Activated T-cell treated with anti-CD3 and anti-CD28 coated beads, Interleukin-2, amount 50 U/mL, for 72 hours (primary cell): ENCODE measurements around the gene HPN. TPM values are rescaled to one million over a fixed set of nuclear protein-coding genes. Genes with fewer than 3 reads are reported as not detected.
"Not testable (repeated sequence)": the region's sequence is repeated elsewhere in the genome, so short reads cannot be mapped to it uniquely, and the experiment has no call there.

Experiments
- ATAC-seq, 2 donors: fragments of 150-1000 bp; cut with Tn5 transposase; replicated peaks in 1 of 2; 2 replicates each; pipeline ENCODE4 v1.10.0; 2021; ENCODE audit warnings: moderate library complexity in 2 of 2, mild to moderate bottlenecking in 1 of 2
- DNase-seq, 2 donors: peaks; one replicate each; pipeline ENCODE4 v3.0.0; 2021 to 2022; ENCODE audit warnings: mixed read lengths in 1 of 2
- H3K27ac Mint-ChIP-seq: one replicate; pipeline ENCODE4 v1.8.0; 2022; ENCODE audit warnings: mild to moderate bottlenecking, moderate library complexity, mixed read lengths
- H3K27me3 Mint-ChIP-seq: one replicate; pipeline ENCODE4 v1.8.0; 2022; ENCODE audit warnings: low read depth, mixed read lengths
- H3K36me3 Mint-ChIP-seq, 2 donors: one replicate each; pipeline ENCODE4 v1.8.0; 2022; ENCODE audit warnings: mixed read lengths in 2 of 2, mild to moderate bottlenecking in 1 of 2; ENCODE audit not compliant: insufficient read depth in 2 of 2
- H3K4me1 Mint-ChIP-seq: one replicate; pipeline ENCODE4 v1.8.0; 2022; ENCODE audit warnings: low read depth, mixed read lengths
- H3K4me3 Mint-ChIP-seq, 2 donors: one replicate each; pipeline ENCODE4 v1.8.0; 2022; ENCODE audit warnings: mild to moderate bottlenecking in 2 of 2, mixed read lengths in 2 of 2, moderate library complexity in 2 of 2
- H3K9me3 Mint-ChIP-seq, 2 donors: one replicate each; pipeline ENCODE4 v1.8.0; 2022; ENCODE audit warnings: mixed read lengths in 2 of 2
- total RNA-seq, 2 donors: library from RNA; stranded (reverse); gene quantifications; one replicate each; pipeline ENCODE4 v1.2.3, GENCODE V29; 2022

The HPN gene
- total RNA-seq, 2 donors from 2014 or later, result 0.19 to 0.30 TPM

- peaks cover 1% of the 10 kb centered on the region for H3K27me3 Mint-ChIP-seq
- H3K27ac Mint-ChIP-seq, result no peak overlapping the region
- H3K4me3 Mint-ChIP-seq, result no peak overlapping the region
- H3K36me3 Mint-ChIP-seq, result peaks cover 6 to 16% of the 10 kb centered on the region in 2 donors
- no peak for ATAC-seq
- peaks cover 11% of the 10 kb centered on the region for H3K4me1 Mint-ChIP-seq
- no peak for DNase-seq
- H3K9me3 Mint-ChIP-seq, result no peaks in the 10 kb centered on the region
These were observed 15.6 kb upstream of the HPN start for GRCh38 chr19:35025969-35026368.

- Mint-ChIP-seq H3K27me3 (peaks cover 6% of the 10 kb centered on the region), H3K4me1 (peaks cover 15% of the 10 kb centered on the region)
These were observed 15.1 kb upstream of the HPN start for GRCh38 chr19:35026418-35026817.

GRCh38 chr19:35027009-35027408 is 14.5 kb upstream of the HPN start:
- no peak overlapping the region for H3K27ac Mint-ChIP-seq

More at GRCh38 chr19:35026418-35026817, 15.1 kb upstream of the HPN start:
- H3K36me3 Mint-ChIP-seq, result peaks cover 5 to 15% of the 10 kb centered on the region in 2 donors
- DNase-seq (no peak), ATAC-seq (no peak)
- H3K4me3 Mint-ChIP-seq, result no peak overlapping the region
- no peaks in the 10 kb centered on the region for H3K9me3 Mint-ChIP-seq
- no peak overlapping the region for H3K27ac Mint-ChIP-seq

DNA sequence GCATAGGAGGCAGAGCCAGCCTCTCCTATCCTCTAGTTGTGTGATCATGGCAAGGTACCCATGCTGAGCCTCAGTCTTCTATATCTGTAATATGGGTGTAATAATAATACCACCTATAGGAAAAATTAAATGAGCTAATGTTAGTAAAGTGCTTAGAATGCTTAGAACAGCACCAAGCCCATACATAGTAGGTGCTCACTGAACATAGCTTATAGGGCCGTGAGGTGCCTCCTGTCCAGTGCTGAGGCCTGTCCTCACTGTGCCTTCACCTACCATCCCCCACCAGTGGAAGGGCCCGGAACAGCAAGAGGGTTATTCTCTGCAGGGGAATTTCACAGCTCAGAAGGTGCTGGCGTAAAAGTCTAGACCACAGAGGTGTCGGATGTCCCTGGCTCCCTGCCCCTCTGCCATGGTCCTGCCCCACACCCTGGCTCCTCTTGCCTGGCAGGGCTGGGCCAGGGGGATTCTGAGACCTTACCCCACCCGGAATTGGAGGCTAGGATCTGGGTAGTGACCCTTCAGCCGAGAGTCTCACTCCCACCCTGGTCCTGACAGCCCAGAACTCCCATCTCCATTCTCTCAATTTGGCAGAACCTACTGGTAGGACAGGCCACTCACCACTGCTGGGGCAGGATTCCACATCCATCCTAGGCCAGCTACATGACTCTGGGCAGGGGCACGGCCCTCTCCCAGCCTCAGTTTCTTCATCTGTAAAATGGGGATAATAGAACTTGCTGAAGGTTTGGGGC is 13.5 kb upstream of the HPN start:
- H3K36me3 Mint-ChIP-seq, result peaks cover 5 to 10% of the 10 kb centered on the region in 2 donors
- DNase-seq, result no peak
- no peak overlapping the region for H3K27ac Mint-ChIP-seq
- H3K4me1 Mint-ChIP-seq, result peaks cover 17% of the 10 kb centered on the region
- peaks cover 22% of the 10 kb centered on the region for H3K27me3 Mint-ChIP-seq
- H3K4me3 Mint-ChIP-seq, result peak overlapping the region in 1 of 2 donors; percentile 36
- ATAC-seq, result no peak
- no peaks in the 10 kb centered on the region for H3K9me3 Mint-ChIP-seq

More at GRCh38 chr19:35027009-35027408, 14.5 kb upstream of the HPN start:
- H3K36me3 Mint-ChIP-seq, result peaks cover 5 to 12% of the 10 kb centered on the region in 2 donors
- no peak overlapping the region for H3K4me3 Mint-ChIP-seq
- H3K9me3 Mint-ChIP-seq, result no peaks in the 10 kb centered on the region
- DNase-seq (no peak), ATAC-seq (no peak)
- H3K27me3 Mint-ChIP-seq, result peaks cover 12% of the 10 kb centered on the region
- peaks cover 17% of the 10 kb centered on the region for H3K4me1 Mint-ChIP-seq

GRCh38 chr19:35028600-35028885 is 13.0 kb upstream of the HPN start:
- DNase-seq, H3K36me3 Mint-ChIP-seq, H3K9me3 Mint-ChIP-seq, ATAC-seq, H3K27ac Mint-ChIP-seq: not testable (repeated sequence)
- Mint-ChIP-seq H3K27me3 (peaks cover 24% of the 10 kb centered on the region), H3K4me3 (peak overlapping the region in 1 of 2 donors; percentile 36), H3K4me1 (peaks cover 17% of the 10 kb centered on the region)

- not testable (repeated sequence) for H3K9me3 Mint-ChIP-seq, ATAC-seq, H3K36me3 Mint-ChIP-seq, DNase-seq
- Mint-ChIP-seq H3K27me3 (peaks cover 24% of the 10 kb centered on the region), H3K4me1 (peaks cover 17% of the 10 kb centered on the region), H3K27ac (peak overlapping the region; percentile 20), H3K4me3 (peak overlapping the region; percentile 56 to 69)
These were observed 12.2 kb upstream of the HPN start for GRCh38 chr19:35029275-35029736.

- H3K4me3 Mint-ChIP-seq, result peak overlapping the region; percentile 56 to 69
- H3K36me3 Mint-ChIP-seq, result peaks cover 3 to 6% of the 10 kb centered on the region in 2 donors
- no peak for DNase-seq
- no peaks in the 10 kb centered on the region for H3K9me3 Mint-ChIP-seq
- peaks cover 24% of the 10 kb centered on the region for H3K27me3 Mint-ChIP-seq
- H3K4me1 Mint-ChIP-seq, result peaks cover 17% of the 10 kb centered on the region
- H3K27ac Mint-ChIP-seq, result peak overlapping the region; percentile 20
- ATAC-seq, result peak; percentile 2 to 4
These were observed 11.7 kb upstream of the HPN start for GRCh38 chr19:35029737-35030256.

- peak; percentile 82 to 86 for ATAC-seq
- peak within 1 kb of the TSS; percentile 80 for H3K27ac Mint-ChIP-seq
- H3K4me1 Mint-ChIP-seq, result peaks cover 17% of the 10 kb centered on the region
- H3K9me3 Mint-ChIP-seq, result no peaks in the 10 kb centered on the region
- peak within 1 kb of the TSS; percentile 64 to 72 for H3K4me3 Mint-ChIP-seq
- peaks cover 3 to 6% of the 10 kb centered on the region in 2 donors for H3K36me3 Mint-ChIP-seq
- peaks cover 24% of the 10 kb centered on the region for H3K27me3 Mint-ChIP-seq
- DNase-seq, result peak; percentile 82
These were observed 11.1 kb upstream of the HPN start, which contains the start of gene SCN1B for GRCh38 chr19:35030257-35031071. SCN1B (plus strand) TSS chr19:35030470; CDS start chr19:35030821, 351 bp downstream.

DNA sequence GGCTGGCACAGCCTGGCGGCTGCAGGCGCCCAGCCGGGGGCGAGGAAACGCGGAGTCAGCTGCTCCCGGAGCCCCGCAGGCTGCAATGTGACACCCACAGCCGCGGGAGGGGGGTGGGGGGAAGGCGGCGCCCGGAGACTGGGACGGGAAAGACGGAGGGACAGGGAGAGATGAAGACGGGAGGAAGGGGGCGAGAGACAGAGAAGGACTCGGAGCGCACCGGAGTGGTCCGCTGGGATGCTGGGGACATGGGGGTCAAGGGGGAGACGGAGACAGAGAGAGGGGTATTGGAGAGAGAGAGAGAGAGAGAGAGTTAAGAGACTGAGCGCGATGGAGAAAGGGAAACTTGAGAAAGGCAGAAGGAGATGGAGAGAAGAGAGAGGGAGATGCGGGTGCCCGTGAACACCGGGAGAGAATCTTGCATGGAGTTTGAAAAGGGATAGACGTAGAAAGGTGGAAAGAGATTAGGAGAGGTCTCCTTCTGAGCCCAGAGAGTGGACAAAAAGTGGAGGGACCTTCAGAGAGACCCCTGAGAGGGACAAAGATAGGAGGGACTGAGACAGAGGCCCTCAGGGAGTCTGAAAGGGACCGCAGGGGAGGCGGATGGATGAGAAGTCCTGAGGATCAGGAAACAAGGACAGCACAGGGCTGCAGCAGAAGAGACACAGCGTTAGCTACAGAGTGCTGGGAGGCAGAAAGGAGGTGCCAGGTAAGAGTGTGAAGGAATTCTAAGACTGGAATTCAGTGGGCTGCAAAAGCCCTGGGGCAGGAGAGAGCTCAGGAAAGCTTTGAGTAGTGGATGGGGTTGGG is 10.2 kb upstream of the HPN start:
- ATAC-seq (no peak), DNase-seq (no peak)
- Mint-ChIP-seq H3K4me1 (peaks cover 17% of the 10 kb centered on the region), H3K36me3 (peaks cover 3 to 5% of the 10 kb centered on the region in 2 donors), H3K4me3 (peak overlapping the region; percentile 64 to 72), H3K27ac (peak overlapping the region; percentile 80), H3K9me3 (no peaks in the 10 kb centered on the region), H3K27me3 (peaks cover 24% of the 10 kb centered on the region)

DNA sequence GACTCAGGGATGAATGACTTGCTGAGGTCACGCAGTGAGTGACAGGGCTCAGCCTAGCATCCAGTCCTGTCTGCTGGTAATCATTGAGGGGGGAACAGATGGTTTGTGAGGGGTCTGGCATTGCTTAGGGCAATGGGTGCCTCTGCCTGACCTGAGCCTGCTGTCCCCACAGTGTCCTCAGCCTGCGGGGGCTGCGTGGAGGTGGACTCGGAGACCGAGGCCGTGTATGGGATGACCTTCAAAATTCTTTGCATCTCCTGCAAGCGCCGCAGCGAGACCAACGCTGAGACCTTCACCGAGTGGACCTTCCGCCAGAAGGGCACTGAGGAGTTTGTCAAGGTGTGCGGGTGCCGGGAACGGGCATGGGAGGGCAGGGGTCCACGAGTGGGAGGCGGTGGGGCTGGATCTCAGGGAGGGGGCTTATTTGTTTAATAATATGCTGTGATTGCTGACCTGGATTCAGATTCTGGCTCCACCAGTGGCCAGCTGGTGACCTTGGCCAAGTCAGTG is 9.1 kb upstream of the HPN start:
- Mint-ChIP-seq H3K27ac (no peak overlapping the region), H3K27me3 (peaks cover 24% of the 10 kb centered on the region)

DNA sequence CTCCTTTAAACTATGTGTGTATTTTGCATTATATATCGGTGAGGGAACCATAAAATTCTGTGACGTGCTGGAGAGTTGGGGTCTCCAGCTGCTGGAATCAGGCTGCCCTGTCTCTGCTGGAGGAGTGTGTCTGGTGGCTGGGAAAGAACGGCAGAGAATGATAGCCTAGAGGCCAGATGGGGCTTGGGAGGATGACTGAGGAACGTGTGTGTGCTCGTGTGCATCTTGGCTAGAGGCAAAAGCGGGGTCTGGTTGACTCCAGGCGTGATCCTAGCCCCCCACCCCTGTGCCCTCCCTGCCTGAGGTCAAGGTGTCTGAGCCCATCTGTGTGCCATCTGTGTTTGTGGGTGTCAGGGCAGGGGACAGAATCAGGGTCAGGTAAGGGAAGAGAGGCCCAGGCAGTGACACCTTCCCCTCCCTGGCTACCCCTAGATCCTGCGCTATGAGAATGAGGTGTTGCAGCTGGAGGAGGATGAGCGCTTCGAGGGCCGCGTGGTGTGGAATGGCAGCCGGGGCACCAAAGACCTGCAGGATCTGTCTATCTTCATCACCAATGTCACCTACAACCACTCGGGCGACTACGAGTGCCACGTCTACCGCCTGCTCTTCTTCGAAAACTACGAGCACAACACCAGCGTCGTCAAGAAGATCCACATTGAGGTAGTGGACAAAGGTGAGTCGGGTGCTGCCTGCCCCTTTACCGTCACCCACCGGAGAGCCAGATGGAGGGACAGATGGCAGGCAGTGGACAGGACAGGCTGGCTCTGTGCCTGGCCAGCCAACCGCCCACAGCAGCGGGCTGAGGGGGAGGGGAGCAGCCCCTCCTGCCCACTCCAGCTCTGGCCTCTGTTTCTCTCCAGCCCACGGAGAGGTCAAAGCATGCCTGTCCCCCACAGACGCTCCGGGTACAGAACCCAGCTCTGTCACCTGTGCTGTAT is 8.2 kb upstream of the HPN start:
- Mint-ChIP-seq H3K27ac (peak overlapping the region; percentile 40), H3K36me3 (peaks cover 0 to 2% of the 10 kb centered on the region in 2 donors), H3K4me1 (peaks cover 15% of the 10 kb centered on the region), H3K27me3 (peaks cover 24% of the 10 kb centered on the region), H3K9me3 (no peaks in the 10 kb centered on the region), H3K4me3 (peak overlapping the region in 1 of 2 donors; percentile 22)
- ATAC-seq, result no peak
- DNase-seq, result no peak

More for the DNA sequence above, 9.1 kb upstream of the HPN start:
- Mint-ChIP-seq H3K36me3 (peaks cover 2 to 3% of the 10 kb centered on the region in 2 donors), H3K9me3 (no peaks in the 10 kb centered on the region), H3K4me1 (peaks cover 17% of the 10 kb centered on the region), H3K4me3 (no peak overlapping the region)
- no peak for ATAC-seq
- DNase-seq, result no peak
